Stimulated activated CD4-positive, alpha-beta T cell treated with anti-CD3 and anti-CD28 coated beads, Interleukin-4, amount 100 ng/mL, for 1 hour (primary cell): ENCODE results near the gene STAP2.

Experiments
- DNase-seq: peaks from one replicate; pipeline ENCODE4 v3.0.0-alpha.2; 2020

Gene STAP2

GRCh38 chr19:4369888-4370260 lies 31.2 kb upstream of the STAP2 start:
- peak; percentile 81 for DNase-seq

- peak; percentile 56 for DNase-seq
Measured at GRCh38 chr19:4369109-4369887, 30.7 kb upstream of the STAP2 start.

- no peak for DNase-seq
Measured at GRCh38 chr19:4368128-4368820, 29.6 kb upstream of the STAP2 start.

- DNase-seq: no peak
Measured at GRCh38 chr19:4367781-4368127, 29.1 kb upstream of the STAP2 start.

GRCh38 chr19:4367336-4367723 lies 28.7 kb upstream of the STAP2 start:
- DNase-seq: no peak

GRCh38 chr19:4366666-4367335 lies 28.2 kb upstream of the STAP2 start:
- no peak for DNase-seq

GRCh38 chr19:4365791-4366665 lies 27.4 kb upstream of the STAP2 start:
- no peak for DNase-seq

GRCh38 chr19:4365341-4365740 lies 26.7 kb upstream of the STAP2 start:
- DNase-seq: no peak

- DNase-seq: no peak
Measured at GRCh38 chr19:4363571-4364304, 25.1 kb upstream of the STAP2 start.

GRCh38 chr19:4362831-4363545 lies 24.4 kb upstream of the STAP2 start:
- DNase-seq: no peak

GRCh38 chr19:4362101-4362828 lies 23.6 kb upstream of the STAP2 start:
- no peak for DNase-seq

- no peak for DNase-seq
Measured at GRCh38 chr19:4361152-4362046, 22.8 kb upstream of the STAP2 start.

- DNase-seq: no peak
Measured at GRCh38 chr19:4360641-4361151, 22.1 kb upstream of the STAP2 start.

- no peak for DNase-seq
Measured at GRCh38 chr19:4360081-4360569, 21.5 kb upstream of the STAP2 start.

GRCh38 chr19:4359627-4360000 lies 21.0 kb upstream of the STAP2 start:
- DNase-seq: no peak

GRCh38 chr19:4358709-4359626 lies 20.3 kb upstream of the STAP2 start:
- no peak for DNase-seq

GRCh38 chr19:4357921-4358326 lies 19.3 kb upstream of the STAP2 start:
- no peak for DNase-seq

- no peak for DNase-seq
Measured at GRCh38 chr19:4357095-4357797, 18.6 kb upstream of the STAP2 start.
